AG08396 (cell line): ENCODE measurements around the gene CFL2.
A peak's percentile ranks its signal among the peaks of the same experiment; 100 is the strongest.
"Not testable (repeated sequence)": the region's sequence is repeated elsewhere in the genome, so short reads cannot be mapped to it uniquely, and the experiment has no call there.

Experiments
- DNase-seq: peaks from one replicate; pipeline ENCODE4 v3.0.0; 2012; ENCODE audit warnings: low spot score, mixed read lengths

CFL2 gene

DNA sequence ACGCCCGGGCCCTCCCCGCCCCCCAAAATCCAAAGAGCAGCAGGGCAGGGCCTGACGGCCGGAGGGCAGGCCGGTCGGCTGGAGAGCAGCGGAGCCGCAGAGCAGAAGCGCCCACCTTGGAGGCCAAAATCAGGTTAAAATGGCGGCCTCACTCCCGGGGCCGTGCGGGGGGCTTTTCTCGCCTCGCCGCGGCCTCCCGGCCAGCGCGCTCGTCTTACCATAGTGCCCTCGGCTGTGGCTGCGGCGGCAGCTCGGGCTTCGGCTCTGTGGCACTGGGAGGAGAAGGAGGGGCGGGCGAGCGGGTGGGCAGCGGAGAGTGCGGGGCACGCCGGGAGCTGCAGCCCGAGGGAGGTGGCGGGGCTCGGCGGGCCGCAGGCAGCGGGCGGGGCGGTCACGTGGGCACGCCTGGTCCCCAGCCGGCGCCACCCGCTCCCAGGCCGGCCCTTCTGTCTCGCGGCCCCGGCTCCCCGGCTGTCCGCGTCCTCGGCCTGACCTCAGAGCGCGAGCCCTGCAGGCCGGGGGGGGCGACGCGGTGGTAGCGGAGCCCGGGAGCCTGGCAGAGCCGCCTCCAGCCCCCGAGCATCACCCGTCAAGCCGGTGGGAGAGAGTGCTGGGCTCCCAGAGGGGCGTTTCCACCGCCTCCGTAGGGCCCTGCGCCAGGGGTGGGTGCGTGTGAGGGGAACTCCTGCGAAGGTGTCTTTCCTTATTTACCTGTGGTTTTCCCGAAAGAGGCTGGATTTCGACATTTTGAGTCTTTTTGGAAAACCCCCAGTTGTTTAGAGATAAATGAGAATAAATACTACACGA is at the start of gene CFL2:
CFL2 (minus strand) TSS at position 274 of the 807 bp plus-strand sequence; CDS start at position 221, 53 bp downstream.
- peak; percentile 96 for DNase-seq

DNA sequence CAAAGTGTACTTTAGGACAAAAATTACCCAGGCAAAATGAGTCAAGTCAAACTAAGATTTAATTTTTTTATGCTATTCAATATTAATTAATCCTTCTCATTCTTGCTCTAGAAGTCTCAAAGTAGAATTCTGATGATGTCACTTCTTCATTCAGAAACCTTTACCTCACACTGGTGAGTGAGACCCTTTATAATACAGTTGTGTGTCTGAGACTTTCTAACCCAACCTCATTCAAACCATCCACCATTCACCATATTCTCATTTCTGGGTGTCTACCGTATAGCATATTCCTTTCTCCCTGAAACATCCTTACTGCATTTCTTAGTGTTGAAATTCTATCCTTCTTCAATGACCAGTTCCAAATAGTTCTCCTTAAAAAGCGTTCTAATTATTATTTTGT is 40.8 kb upstream of the CFL2 start:
- DNase-seq = no peak

DNA sequence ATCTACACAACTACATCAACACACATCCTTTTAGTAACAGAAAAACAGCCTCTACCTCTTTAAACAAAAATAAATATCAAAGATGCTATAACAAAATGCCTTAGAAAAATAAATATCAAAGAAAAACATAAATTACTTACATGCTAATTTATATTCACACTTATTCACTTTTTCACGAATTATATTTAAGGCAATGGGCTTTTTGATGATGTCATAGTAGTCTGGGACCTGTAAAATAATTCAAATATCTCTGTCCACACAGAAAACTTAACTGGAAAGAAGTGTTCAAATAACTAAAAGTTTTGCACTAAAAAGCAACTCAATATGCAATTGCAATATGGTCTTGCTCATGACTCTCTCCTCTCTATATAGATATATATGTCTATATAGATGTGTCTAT is 40.3 kb upstream of the CFL2 start:
- no peak for DNase-seq

GRCh38 chr14:34750670-34751069 is 36.3 kb upstream of the CFL2 start:
- peak; percentile 38 for DNase-seq

- no peak for DNase-seq
Measured at GRCh38 chr14:34750233-34750632, 35.8 kb upstream of the CFL2 start.

DNA sequence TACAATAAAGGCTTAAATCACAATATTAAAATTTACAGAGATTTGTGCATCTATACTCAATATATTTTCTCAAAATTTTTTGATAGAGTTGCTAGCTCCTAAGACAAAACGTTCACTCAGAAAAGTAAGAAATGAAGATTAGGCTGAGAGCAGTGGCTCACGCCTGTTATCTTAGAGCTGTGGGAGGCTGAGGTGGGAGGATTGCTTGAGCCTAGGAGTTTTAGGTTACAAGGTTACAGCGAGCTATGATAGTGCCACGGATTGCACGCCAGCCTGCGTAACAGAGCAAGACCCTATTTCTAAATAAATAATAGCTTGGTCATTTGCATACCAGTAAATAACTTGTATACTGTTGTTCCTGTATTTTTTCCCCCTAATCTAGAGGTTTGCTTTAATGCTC is 35.0 kb upstream of the CFL2 start:
- no peak for DNase-seq

- no peak for DNase-seq
Measured at GRCh38 chr14:34742270-34743115, 28.1 kb upstream of the CFL2 start.

DNA sequence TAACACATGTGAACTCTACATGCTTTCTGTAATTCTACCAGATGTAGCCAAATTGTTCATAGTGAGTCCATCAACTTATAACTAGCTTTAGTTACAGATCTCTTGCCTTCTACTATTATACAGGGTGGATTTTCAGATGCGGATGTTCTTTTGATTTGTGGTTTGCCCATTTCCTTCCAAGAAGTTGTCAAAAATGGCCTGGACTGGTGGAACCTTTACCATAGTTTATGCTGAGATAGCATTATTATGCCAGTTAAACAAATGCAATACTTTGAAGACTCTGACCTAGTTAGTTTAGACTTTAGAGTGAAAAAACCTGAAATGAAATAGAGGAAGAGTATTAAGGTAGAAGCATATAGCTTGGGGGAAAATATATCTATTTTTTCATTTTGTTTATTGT is 27.4 kb upstream of the CFL2 start:
- no peak for DNase-seq

- peak; percentile 31 for DNase-seq
Measured at GRCh38 chr14:34740139-34740538, 25.7 kb upstream of the CFL2 start.

GRCh38 chr14:34737079-34737478 is 22.7 kb upstream of the CFL2 start:
- not testable (repeated sequence) for DNase-seq

GRCh38 chr14:34733245-34733644 is 18.9 kb upstream of the CFL2 start:
- peak; percentile 33 for DNase-seq

GRCh38 chr14:34732802-34733201 is 18.4 kb upstream of the CFL2 start:
- DNase-seq = no peak

DNA sequence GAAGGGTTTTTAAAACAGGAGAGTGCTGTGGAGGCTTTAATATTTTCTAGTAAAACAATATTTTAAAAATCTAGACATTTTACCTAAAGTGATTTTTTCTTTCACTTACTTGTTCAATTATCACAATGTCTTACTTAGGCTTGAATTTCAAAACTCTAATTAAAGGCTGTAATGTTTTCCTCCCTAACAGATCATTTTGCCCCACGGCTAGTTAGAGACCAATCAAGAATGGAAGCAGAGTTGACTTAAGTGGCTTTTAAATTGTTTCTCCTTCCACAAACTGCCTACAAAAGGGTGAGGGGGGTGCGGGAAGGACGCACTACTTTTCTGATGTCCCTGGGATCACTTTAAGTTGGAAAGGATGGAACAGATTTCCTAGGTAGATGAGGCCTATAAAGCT is 9.5 kb upstream of the CFL2 start:
- no peak for DNase-seq

- DNase-seq = peak; percentile 71
Measured at GRCh38 chr14:34722723-34723545, 8.5 kb upstream of the CFL2 start.

DNA sequence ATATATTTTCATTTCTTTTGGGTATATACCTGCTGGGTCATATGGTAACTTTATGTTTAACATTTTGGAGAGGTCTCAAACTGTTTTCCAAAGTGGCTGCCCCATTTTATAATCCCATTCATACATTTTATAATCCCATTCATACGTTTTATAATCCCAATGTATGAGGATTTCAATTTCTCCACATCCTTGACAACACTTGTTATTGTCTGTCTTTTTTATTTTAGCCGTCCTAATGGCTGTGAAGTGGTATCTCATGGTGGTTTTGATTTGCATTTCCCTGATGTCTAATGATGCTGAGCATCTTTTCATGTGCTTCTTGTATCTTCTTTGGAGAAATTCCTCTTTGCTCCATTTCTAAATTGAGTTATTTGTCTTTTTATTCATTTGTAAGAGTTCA is 6.7 kb upstream of the CFL2 start:
- no peak for DNase-seq

GRCh38 chr14:34718750-34719304 is 4.4 kb upstream of the CFL2 start:
- DNase-seq = peak; percentile 58

GRCh38 chr14:34715127-34715863 is 902 bp upstream of the CFL2 start:
- no peak for DNase-seq

- DNase-seq = peak; percentile 65
Measured at GRCh38 chr14:34713681-34714319, 593 bp downstream of the CFL2 start.

DNA sequence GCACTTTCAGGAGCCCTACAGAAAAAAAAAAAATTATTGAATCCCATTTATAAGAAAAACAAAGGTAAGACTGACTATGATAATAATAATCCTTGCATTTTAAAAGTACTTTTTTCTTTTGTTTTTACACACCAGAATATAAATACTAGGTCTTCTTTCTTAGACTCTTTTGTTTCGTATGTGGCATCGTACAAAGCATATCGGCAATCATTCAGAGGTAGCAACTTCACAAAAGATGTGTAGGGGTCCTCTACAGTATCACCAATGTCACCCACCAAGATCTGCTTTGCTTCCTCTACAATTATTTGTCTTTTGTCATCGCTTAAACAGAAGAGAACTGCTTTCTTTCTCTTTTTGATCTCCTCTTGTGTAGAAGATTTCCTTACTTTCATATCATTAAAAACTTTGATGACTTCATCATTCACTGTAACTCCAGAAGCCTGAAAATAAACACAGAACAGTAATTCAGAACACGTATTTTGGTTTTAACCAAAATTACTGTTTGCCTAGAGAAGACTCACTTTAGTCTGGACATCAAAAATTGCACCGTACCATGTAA is 1.2 kb downstream of the CFL2 start:
- DNase-seq = no peak
